Measurements from ENCODE around the gene KLHL12. TPM values are rescaled to one million over a fixed set of nuclear protein-coding genes. Genes with fewer than 3 reads are reported as not detected.

The KLHL12 gene
- total RNA-seq, 1 donor from 2014 or later: 34.1 TPM

- Mint-ChIP-seq H3K27me3 (no peaks in the 10 kb centered on the region), H3K4me3 (ENCODE audit: low read depth) (no peak overlapping the region), H3K27ac (peak overlapping the region; percentile 0), H3K4me1 (ENCODE audit: low read depth) (peaks cover 22% of the 10 kb centered on the region), H3K36me3 (ENCODE audit: insufficient read depth) (peaks cover 3% of the 10 kb centered on the region), H3K9me3 (ENCODE audit: low read depth) (no peaks in the 10 kb centered on the region)
- no peak for DNase-seq (ENCODE audit: low spot score, unreplicated experiment)
- TF ChIP-seq, protein P1, sequence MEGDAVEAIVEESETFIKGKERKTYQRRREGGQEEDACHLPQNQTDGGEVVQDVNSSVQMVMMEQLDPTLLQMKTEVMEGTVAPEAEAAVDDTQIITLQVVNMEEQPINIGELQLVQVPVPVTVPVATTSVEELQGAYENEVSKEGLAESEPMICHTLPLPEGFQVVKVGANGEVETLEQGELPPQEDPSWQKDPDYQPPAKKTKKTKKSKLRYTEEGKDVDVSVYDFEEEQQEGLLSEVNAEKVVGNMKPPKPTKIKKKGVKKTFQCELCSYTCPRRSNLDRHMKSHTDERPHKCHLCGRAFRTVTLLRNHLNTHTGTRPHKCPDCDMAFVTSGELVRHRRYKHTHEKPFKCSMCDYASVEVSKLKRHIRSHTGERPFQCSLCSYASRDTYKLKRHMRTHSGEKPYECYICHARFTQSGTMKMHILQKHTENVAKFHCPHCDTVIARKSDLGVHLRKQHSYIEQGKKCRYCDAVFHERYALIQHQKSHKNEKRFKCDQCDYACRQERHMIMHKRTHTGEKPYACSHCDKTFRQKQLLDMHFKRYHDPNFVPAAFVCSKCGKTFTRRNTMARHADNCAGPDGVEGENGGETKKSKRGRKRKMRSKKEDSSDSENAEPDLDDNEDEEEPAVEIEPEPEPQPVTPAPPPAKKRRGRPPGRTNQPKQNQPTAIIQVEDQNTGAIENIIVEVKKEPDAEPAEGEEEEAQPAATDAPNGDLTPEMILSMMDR (IDR thresholded peaks at IDR 0.05; ENCODE audit: unreplicated experiment): no peak
Observed at GRCh38 chr1:202954057-202954745, 27.2 kb upstream of the KLHL12 start.

DNA sequence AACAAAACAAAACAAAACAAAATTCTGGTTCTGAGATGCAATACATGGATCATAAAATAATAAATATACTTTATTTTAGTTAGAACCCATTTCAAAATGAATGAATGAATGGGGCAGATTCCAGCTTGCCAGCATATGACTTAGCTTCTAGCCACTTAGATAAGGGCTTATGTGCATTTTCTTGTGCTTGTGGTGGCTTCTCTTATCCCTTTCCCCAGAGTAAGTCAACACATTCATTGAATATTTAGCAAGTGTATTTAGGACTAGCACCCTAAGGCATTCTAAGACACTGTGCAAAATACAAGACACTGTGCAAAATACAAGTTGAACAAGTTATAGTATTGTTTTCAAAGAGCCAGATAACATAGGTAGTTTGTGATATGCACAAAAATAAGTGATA is 26.4 kb upstream of the KLHL12 start:
- no peak for DNase-seq (ENCODE audit: low spot score, unreplicated experiment)
- Mint-ChIP-seq H3K9me3 (ENCODE audit: low read depth) (no peaks in the 10 kb centered on the region), H3K27ac (no peak overlapping the region), H3K4me1 (ENCODE audit: low read depth) (peaks cover 17% of the 10 kb centered on the region), H3K27me3 (no peaks in the 10 kb centered on the region), H3K4me3 (ENCODE audit: low read depth) (no peak overlapping the region), H3K36me3 (ENCODE audit: insufficient read depth) (peaks cover 6% of the 10 kb centered on the region)
- TF ChIP-seq, protein P1 (IDR thresholded peaks at IDR 0.05; ENCODE audit: unreplicated experiment): no peak

DNA sequence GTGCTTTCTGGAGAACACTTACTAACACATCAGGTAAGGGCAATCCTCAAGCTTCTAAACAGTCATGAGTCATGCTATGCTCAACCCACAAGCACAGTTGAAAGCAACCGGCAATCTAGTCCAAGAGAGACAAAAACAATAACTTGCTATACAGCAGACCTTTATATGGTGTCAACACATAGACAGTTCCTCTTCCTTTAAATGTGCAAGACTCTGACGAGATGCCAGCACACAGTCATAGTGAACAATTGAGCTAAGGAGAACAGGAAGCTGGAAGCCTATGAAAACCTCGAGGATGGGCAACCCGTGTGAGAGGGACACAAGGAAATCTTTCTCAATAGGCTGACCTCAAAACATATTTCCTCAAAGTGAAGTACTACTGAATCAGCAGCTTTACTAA is 25.8 kb upstream of the KLHL12 start:
- TF ChIP-seq, protein P1 (IDR thresholded peaks at IDR 0.05; ENCODE audit: unreplicated experiment): no peak
- H3K27me3 Mint-ChIP-seq: no peaks in the 10 kb centered on the region
- no peak overlapping the region for H3K27ac Mint-ChIP-seq
- H3K9me3 Mint-ChIP-seq (ENCODE audit: low read depth): no peaks in the 10 kb centered on the region
- H3K36me3 Mint-ChIP-seq (ENCODE audit: insufficient read depth): peaks cover 10% of the 10 kb centered on the region
- no peak overlapping the region for H3K4me3 Mint-ChIP-seq (ENCODE audit: low read depth)
- H3K4me1 Mint-ChIP-seq (ENCODE audit: low read depth): peaks cover 17% of the 10 kb centered on the region
- DNase-seq (ENCODE audit: low spot score, unreplicated experiment): no peak

DNA sequence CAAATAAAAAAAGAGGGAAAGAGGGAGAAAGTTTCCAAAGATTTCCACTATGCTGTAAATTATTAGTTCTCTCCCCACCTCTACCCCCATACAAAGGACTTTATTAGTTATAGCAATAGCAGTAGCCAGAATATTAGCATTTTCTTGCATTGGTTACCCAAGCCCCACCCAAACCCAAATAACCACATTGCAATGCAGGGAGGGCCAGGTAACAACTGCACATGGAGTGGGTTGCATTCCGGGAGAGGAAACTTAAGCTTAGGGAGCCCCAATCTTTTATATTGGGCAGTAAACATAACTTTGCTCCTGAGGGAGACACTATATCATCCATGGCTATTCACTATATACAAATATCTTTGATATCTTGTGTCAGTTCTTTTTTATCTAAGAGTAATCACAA is 25.1 kb upstream of the KLHL12 start:
- Mint-ChIP-seq H3K27me3 (no peaks in the 10 kb centered on the region), H3K4me1 (ENCODE audit: low read depth) (peaks cover 12% of the 10 kb centered on the region), H3K4me3 (ENCODE audit: low read depth) (no peak overlapping the region), H3K9me3 (ENCODE audit: low read depth) (no peaks in the 10 kb centered on the region), H3K27ac (no peak overlapping the region), H3K36me3 (ENCODE audit: insufficient read depth) (peaks cover 10% of the 10 kb centered on the region)
- DNase-seq (ENCODE audit: low spot score, unreplicated experiment): no peak
- TF ChIP-seq, protein P1 (IDR thresholded peaks at IDR 0.05; ENCODE audit: unreplicated experiment): no peak

DNA sequence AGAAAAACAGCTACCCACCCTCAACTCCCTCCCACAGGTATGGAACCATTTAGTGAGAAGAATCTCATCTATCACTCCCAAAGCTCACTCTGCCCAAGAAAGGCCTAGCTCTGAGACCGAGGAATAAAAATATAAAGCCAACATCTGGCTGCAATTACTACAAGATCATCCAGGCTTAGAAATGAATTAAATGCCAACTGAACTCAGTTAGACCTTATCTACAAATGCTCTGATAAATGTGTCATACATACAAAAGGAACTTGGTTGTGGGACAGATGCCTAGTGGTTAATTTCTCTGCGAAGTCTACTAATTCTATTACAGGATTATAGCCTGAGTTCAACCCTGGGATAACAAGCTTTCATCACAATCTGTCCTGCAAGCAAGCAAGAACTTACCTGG is 24.4 kb upstream of the KLHL12 start:
- H3K4me1 Mint-ChIP-seq (ENCODE audit: low read depth): peaks cover 7% of the 10 kb centered on the region
- TF ChIP-seq, protein P1 (IDR thresholded peaks at IDR 0.05; ENCODE audit: unreplicated experiment): no peak
- H3K9me3 Mint-ChIP-seq (ENCODE audit: low read depth): no peaks in the 10 kb centered on the region
- peak overlapping the region; percentile 68 for H3K27ac Mint-ChIP-seq
- DNase-seq (ENCODE audit: low spot score, unreplicated experiment): no peak
- H3K4me3 Mint-ChIP-seq (ENCODE audit: low read depth): no peak overlapping the region
- H3K36me3 Mint-ChIP-seq (ENCODE audit: insufficient read depth): peaks cover 11% of the 10 kb centered on the region
- H3K27me3 Mint-ChIP-seq: no peaks in the 10 kb centered on the region
